GM12875 (cell line): ENCODE measurements around the gene ASTN1.
"Not testable (repeated sequence)": the region's sequence is repeated elsewhere in the genome, so short reads cannot be mapped to it uniquely, and the experiment has no call there.

Source experiments
- H3K4me3 ChIP-seq: one replicate; pipeline ENCODE4 v1.5.1; 2011; ENCODE audit warnings: low read depth, low read length, control low read depth
- CTCF ChIP-seq: IDR thresholded peaks from 2 replicates; pipeline ENCODE4 v1.5.1; 2011; ENCODE audit warnings: low read depth, mild to moderate bottlenecking, control low read depth, inconsistent platforms, low read length, moderate library complexity, borderline replicate concordance; ENCODE audit not compliant: insufficient read depth

ASTN1 gene

DNA sequence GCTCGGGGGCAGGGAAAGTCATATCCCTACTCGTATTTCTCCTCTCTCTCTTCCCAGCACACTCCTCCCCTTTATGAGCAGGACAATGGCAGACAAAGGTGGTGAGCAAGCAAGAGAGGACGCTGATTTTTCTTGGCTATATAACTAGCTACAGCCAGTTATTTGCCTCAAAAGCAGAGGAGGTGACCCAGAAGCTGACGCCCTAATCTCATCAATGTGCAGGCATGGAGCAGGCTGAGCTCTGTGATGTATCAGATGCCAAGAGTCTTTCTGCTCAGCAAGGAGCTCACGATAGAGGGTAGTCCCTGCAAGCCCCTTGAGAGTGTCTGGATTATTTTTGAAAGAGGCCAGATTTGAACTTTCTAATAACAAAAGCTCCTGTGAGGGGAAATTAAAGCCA is 75.5 kb downstream of the ASTN1 start:
- no peak overlapping the region for H3K4me3 ChIP-seq
- no peak for TF ChIP-seq CTCF

- no peak overlapping the region for H3K4me3 ChIP-seq
- no peak for TF ChIP-seq CTCF
These were observed 81.4 kb downstream of the ASTN1 start for GRCh38 chr1:177082855-177083693.

GRCh38 chr1:177080564-177080963 is 83.9 kb downstream of the ASTN1 start:
- H3K4me3 ChIP-seq = no peak overlapping the region
- TF ChIP-seq CTCF = no peak

DNA sequence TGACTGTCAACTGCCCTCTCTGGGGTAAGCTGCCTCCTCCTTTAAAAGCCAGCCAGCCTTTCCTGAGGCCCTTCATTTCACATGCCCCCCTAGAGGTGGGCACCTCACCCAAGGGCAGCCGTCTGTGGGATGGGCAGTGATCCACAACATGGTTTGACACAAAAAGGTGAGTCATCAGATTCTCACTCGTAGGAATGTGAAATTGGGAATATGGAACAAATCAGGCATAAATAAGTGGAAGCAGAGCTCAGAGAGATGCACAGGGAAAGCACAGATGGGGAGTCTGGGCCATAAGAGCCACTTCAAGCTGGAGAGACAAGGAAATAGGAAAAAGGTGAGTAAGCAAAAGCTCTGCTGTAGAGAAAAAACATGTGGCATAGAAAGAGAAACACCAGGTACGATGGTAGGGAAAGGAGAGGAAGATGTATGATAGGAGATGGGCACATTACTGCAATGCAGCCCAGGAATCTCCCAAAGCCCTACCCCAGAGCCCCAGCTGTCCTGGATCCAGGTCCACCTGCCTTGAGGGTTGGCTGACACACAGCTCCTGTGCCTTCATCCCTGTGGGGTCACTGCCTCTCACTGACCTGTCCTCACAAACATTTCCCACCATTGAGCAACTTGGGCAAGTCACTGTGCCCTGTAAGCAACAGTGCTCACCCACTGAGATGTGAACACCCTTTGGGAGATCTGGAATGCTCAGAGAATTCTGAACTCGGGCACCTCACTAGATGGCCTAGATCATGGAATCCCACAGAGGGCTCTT is 86.6 kb downstream of the ASTN1 start:
- no peak for TF ChIP-seq CTCF
- no peak overlapping the region for H3K4me3 ChIP-seq

- H3K4me3 ChIP-seq = no peak overlapping the region
- TF ChIP-seq CTCF = no peak
These were observed 87.5 kb downstream of the ASTN1 start for GRCh38 chr1:177077006-177077405.

DNA sequence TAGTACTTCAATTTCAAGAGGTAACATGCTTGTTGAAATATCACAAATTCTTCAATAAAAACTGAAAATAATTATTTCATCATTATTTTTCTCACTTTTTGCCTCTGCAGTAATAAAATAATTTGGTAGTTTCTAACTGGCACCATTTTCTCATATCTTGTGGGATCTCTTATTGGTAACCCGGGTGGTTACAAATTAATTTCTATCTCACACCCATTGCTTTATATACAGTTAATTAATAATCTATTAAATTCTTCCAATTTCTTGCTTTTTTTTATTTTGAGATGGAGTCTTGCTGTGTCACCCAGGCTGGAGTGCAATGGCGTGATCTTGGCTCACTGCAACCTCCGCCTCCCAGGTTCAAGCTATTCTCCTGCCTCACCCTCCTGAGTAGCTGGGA is 89.7 kb downstream of the ASTN1 start:
- H3K4me3 ChIP-seq = not testable (repeated sequence)

GRCh38 chr1:177069490-177069889 is 95.0 kb downstream of the ASTN1 start:
- no peak for TF ChIP-seq CTCF
- H3K4me3 ChIP-seq = no peak overlapping the region
